Peyer's patch (tissue), 4 donors: ENCODE results near the gene ABL2. TPM values are rescaled to one million over a fixed set of nuclear protein-coding genes. Genes with fewer than 3 reads are reported as not detected.
"Not testable (repeated sequence)": the region's sequence is repeated elsewhere in the genome, so short reads cannot be mapped to it uniquely, and the experiment has no call there.

Experiments used
- DNase-seq, 3 donors: peaks; one replicate each; pipeline ENCODE4 v3.0.0-alpha.2; 2017 to 2019
- H3K27ac ChIP-seq, 4 donors: fragments of 200-600 bp; sonication (generic); one replicate each; pipeline ENCODE4 v1.5.1; 2016 to 2019
- H3K27me3 ChIP-seq, 2 donors: fragments of 200-600 bp; sonication (generic); one replicate each; pipeline ENCODE4 v1.5.1; 2019
- H3K36me3 ChIP-seq, 3 donors: fragments of 200-600 bp; sonication (generic); one replicate each; pipeline ENCODE4 v1.5.1; 2016 to 2019
- H3K4me1 ChIP-seq, 4 donors: fragments of 200-600 bp; sonication (generic); one replicate each; pipeline ENCODE4 v1.5.1; 2016 to 2019
- H3K4me3 ChIP-seq, 4 donors: fragments of 200-600 bp; sonication (generic); 1 replicate in 3 of 4; 2 replicates in 1 of 4; pipeline ENCODE4 v1.5.1; 2016 to 2019; ENCODE audit warnings: mild to moderate bottlenecking in 1 of 4
- H3K9me3 ChIP-seq, 4 donors: fragments of 200-600 bp; sonication (generic); one replicate each; pipeline ENCODE4 v1.5.1; 2016 to 2019; ENCODE audit warnings: mild to moderate bottlenecking in 1 of 4
- CTCF ChIP-seq, 6 experiments: fragments of 450-650 bp in 4 of 6; fragments of 200-600 bp in 2 of 6; sonication (generic) in 1 of 6; IDR thresholded peaks; one replicate each; pipeline ENCODE4 v1.5.1; 2017 to 2019; ENCODE audit warnings: antibody characterized with exemption in 6 of 6, mild to moderate bottlenecking in 3 of 6, moderate library complexity in 1 of 6
- POLR2A ChIP-seq, 2 donors: fragments of 450-650 bp; IDR thresholded peaks; one replicate each; pipeline ENCODE4 v1.5.1; 2017; ENCODE audit warnings: antibody characterized with exemption in 2 of 2, mild to moderate bottlenecking in 2 of 2, moderate library complexity in 2 of 2
- total RNA-seq, 4 donors: library from RNA; depleted of rRNA; stranded (reverse); fragments of >200 nt; gene quantifications; one replicate each; pipeline ENCODE4 v1.1.0, GENCODE V29; 2016

Gene ABL2
- total RNA-seq, 4 donors from 2014 or later: 9.6 to 25.6 (median 12.1) TPM

DNA sequence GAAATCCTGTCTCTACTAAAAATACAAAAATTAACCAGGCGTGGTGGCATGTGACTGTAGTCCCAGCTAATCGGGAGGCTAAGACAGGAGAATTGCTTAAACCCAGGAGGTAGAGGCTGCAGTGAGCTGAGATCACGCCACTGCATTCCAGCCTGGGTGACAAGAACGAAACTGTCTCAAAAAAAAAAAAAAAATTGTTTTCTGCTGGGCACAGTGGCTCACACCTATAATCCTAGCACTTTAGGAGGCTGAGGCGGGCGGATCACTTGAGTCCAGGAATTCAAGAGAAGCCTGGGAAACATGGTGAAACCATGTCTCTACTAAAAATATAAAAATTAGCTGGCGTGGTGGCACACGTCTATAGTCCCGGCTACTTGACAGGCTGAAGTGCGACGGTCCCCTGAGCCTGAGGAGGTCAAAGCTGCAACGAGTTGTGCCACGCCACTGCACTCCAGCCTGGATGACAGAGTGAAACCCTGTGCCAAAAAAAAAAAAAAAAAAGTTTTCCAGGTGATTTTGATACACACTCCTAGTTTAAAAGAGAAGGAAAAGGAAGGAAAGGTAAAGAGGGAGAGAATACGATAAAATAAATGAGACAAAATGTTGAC lies 31.7 kb downstream of the ABL2 start:
- no peak overlapping the region for H3K27ac ChIP-seq
- no peaks in the 10 kb centered on the region for H3K4me1 ChIP-seq
- H3K36me3 ChIP-seq: no peaks in the 10 kb centered on the region
- DNase-seq: no peak
- no peak for TF ChIP-seq POLR2A (IDR thresholded peaks at IDR 0.05)
- TF ChIP-seq CTCF (IDR thresholded peaks at IDR 0.05): no peak
- H3K4me3 ChIP-seq: no peak overlapping the region
- no peaks in the 10 kb centered on the region for H3K9me3 ChIP-seq
- H3K27me3 ChIP-seq: no peaks in the 10 kb centered on the region

GRCh38 chr1:179195857-179196256 lies 33.6 kb downstream of the ABL2 start:
- H3K4me1 ChIP-seq, H3K27me3 ChIP-seq, H3K27ac ChIP-seq, H3K4me3 ChIP-seq, H3K9me3 ChIP-seq, H3K36me3 ChIP-seq, DNase-seq: not testable (repeated sequence)

DNA sequence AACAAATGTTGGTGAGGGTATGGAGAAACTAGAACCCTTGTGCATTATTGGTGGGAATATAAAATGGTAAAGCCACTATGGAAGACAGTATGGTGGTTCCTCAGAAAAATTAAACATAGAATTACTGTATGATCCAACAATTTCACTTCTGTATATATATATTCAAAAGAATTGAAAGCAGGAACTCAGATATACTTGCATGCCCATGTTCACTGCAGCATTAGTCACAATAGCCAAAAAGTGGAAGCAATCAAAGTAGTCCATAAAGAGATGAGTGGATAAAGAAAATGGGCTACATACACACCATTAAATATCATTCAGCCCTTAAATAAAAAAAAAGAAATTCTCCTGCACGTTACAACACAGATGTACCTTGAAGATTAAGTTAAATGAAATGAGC lies 34.1 kb downstream of the ABL2 start:
- Histone ChIP-seq H3K36me3 (no peaks in the 10 kb centered on the region), H3K27ac (no peak overlapping the region), H3K4me1 (no peaks in the 10 kb centered on the region), H3K4me3 (no peak overlapping the region), H3K9me3 (no peaks in the 10 kb centered on the region), H3K27me3 (no peaks in the 10 kb centered on the region)
- TF ChIP-seq CTCF (IDR thresholded peaks at IDR 0.05) (no peak), POLR2A (IDR thresholded peaks at IDR 0.05) (no peak)
- DNase-seq: no peak

DNA sequence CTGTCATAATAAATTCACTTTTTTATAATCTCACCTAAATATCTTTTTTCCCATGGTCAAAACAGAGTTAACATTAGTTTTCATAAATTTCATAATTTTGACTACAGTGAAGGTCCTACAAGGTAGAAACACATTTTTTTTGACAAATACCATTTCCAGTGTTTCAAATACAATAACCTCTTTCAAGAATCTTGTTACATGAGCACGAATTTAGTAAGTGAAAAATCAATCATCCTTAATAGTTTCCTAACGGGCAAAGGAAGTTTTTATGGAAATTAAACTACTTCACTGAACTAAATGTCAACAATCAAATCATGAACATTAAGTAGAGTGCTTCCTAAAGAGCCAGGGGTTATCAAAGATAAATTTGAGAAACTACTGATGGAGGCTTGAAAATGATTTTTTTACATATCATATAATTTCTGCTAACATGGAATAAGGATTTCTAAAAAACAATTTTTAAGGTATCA lies 35.4 kb downstream of the ABL2 start:
- Histone ChIP-seq H3K4me3 (no peak overlapping the region), H3K9me3 (no peaks in the 10 kb centered on the region), H3K27ac (no peak overlapping the region), H3K36me3 (no peaks in the 10 kb centered on the region), H3K27me3 (no peaks in the 10 kb centered on the region), H3K4me1 (no peaks in the 10 kb centered on the region)
- TF ChIP-seq CTCF (IDR thresholded peaks at IDR 0.05) (no peak), POLR2A (IDR thresholded peaks at IDR 0.05) (no peak)
- DNase-seq: no peak

DNA sequence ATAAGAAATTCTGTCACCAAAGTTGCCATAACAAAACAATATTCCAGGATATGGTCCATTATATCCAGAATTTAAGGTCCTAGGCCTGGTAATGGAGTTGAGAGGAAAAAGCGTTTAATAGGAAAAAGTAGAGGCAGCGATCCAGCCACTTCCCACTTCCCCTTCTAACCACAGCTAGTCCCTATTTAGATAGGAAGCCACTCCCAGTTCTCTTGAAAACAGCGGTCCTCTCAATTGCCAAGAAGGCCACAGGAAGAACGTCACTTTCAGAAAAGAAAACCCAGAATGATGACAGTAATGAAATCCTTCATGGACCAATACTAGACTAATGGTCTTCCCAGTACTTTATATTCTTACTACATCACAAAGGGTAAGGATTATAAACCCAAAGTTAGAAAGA lies 38.6 kb downstream of the ABL2 start:
- no peak overlapping the region for H3K4me3 ChIP-seq
- TF ChIP-seq POLR2A (IDR thresholded peaks at IDR 0.05) (no peak), CTCF (IDR thresholded peaks at IDR 0.05) (no peak)
- H3K27me3 ChIP-seq: no peaks in the 10 kb centered on the region
- no peaks in the 10 kb centered on the region for H3K36me3 ChIP-seq
- no peaks in the 10 kb centered on the region for H3K9me3 ChIP-seq
- no peak for DNase-seq
- H3K27ac ChIP-seq: no peak overlapping the region
- no peaks in the 10 kb centered on the region for H3K4me1 ChIP-seq

DNA sequence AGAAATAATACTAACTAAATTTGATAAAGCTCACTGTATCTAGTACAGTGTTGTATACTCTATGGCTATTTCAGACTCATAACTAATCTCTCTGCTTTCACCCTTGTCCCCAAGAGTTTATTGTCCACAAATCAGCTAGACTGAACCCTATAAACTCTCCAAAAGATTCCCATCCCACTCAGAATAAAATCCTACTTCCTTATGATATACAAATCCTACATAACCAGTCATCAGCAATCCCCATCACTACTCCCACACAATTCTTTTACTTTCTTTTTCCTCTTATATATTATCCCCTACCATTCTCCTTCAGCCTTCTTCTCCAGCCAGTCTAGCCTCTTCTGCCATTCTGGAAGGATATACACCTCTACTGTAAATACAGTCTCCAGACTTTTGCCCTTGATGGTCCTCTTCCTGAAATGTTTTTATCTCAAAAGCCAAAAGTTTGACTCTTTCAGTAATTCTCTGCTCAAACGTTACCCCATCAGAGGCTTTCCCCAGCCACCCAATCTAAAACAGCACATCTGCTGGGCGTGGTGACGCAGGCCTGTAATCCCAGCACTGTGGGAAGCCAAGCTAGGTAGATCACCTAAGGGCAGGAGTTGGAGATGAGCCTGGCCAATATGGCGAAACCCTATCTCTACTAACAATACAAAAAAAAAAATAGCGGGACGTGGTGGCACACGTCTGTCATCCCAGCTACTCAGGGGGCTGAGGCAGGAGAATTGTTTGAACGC lies 41.6 kb downstream of the ABL2 start:
- TF ChIP-seq CTCF (IDR thresholded peaks at IDR 0.05) (no peak), POLR2A (IDR thresholded peaks at IDR 0.05) (no peak)
- Histone ChIP-seq H3K9me3 (no peaks in the 10 kb centered on the region), H3K27me3 (no peaks in the 10 kb centered on the region), H3K4me1 (no peaks in the 10 kb centered on the region), H3K36me3 (no peaks in the 10 kb centered on the region), H3K27ac (no peak overlapping the region), H3K4me3 (no peak overlapping the region)
- DNase-seq: no peak
